Renal cortical epithelial cell (primary cell): ENCODE results near the gene ELAC1. TPM values are rescaled to one million over a fixed set of nuclear protein-coding genes. Genes with fewer than 3 reads are reported as not detected.
"Not testable (repeated sequence)": the region's sequence is repeated elsewhere in the genome, so short reads cannot be mapped to it uniquely, and the experiment has no call there.

Experiments used
- DNase-seq: peaks from one replicate; pipeline ENCODE4 v3.0.0-alpha.2; 2011; ENCODE audit warnings: low read depth
- total RNA-seq: library from RNA; depleted of rRNA; stranded (reverse); fragments of >200 nt; gene quantifications from 2 replicates; pipeline ENCODE4 v1.2.3, GENCODE V29; 2014

Gene ELAC1, protein sequence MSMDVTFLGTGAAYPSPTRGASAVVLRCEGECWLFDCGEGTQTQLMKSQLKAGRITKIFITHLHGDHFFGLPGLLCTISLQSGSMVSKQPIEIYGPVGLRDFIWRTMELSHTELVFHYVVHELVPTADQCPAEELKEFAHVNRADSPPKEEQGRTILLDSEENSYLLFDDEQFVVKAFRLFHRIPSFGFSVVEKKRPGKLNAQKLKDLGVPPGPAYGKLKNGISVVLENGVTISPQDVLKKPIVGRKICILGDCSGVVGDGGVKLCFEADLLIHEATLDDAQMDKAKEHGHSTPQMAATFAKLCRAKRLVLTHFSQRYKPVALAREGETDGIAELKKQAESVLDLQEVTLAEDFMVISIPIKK
- total RNA-seq = 6.6 and 10.6 TPM in 2 replicates

DNA sequence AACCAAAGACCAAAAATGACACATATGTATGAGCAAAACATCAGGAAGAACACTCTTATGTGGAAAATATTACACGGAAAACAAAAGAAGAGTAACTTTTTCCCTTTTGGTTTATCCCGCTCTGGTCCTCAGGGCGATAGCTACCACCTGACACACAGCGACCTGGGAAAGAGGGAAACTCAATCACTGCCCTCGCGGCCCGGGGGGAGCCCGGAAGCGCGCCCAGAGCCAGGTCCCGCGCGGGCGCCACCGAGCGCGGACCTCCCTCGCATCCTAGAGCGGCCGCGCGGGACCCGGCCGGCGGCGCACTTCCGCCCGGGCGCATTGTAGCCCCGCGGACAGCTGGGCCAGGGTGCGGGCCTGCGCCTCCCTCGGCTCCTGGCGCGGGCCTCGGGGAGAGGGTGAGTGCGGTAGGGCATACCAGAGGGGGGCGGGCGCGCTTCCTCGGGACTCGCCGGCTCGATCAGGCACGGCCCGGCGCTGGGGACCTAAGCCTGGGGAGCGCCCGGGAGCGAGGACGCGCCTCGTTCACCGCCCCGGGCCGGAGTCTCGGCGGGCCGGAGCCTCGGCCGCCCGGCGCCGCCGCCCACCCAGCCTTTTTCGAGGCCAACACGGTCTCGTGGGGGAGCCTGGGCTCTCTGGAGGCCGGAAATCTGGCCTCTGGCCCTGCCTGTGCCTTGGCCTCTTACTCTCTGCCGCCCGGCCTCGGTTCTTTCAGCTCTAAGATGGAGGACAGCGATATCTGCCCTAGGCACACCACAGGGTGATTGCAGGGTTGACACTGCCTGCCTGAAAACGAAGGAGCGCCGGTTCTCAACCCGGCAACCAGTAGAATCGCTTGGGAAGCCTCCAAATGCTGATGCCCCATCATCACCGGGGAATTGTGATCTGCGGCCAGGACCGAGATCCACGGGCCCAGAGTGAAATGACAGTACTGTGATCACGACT lies at the start of gene ELAC1:
ELAC1 (plus strand) TSS at position 327 of the 948 bp plus-strand sequence. CDS start 6,365 bp downstream, outside the sequence.
- DNase-seq = peak; percentile 38

DNA sequence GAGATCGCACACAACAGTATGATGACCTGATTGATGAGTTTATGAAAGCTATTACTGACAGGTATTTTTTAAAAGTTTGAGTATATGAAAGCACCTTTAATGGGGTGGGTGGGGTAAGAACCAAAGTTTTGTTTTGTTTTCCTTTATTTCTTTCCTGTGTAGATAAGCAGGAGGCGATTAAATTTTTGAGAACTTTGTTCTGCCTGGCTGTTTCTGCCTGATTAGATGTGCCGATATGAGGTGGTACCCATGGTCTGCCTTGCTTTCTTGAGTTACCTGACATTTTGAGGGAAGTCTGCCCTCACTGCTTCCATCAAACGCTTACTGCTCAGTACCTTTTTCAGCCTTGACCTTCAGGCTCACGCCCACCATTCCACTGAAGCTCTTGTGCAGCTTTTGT lies 49.7 kb upstream of the ELAC1 start:
- DNase-seq = no peak

DNA sequence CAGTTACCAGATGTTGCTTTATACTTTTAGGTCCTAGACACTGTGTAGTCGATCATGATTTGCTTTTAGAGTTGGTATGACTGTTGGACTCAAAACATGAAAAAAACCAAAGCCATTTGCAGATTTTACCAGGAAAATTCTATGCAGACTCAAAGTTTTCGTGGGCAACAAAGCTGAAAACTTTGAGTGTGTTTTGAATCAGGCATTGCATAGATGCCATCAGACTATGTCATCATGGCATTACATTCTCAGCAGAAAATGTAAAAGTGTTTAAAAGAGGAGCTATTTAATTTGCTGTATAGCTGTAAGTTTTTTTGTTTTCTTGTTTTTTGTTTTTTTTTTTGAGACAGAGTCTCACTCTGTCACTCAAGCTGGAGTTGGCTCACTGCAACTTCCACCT lies 43.5 kb upstream of the ELAC1 start:
- DNase-seq = no peak

DNA sequence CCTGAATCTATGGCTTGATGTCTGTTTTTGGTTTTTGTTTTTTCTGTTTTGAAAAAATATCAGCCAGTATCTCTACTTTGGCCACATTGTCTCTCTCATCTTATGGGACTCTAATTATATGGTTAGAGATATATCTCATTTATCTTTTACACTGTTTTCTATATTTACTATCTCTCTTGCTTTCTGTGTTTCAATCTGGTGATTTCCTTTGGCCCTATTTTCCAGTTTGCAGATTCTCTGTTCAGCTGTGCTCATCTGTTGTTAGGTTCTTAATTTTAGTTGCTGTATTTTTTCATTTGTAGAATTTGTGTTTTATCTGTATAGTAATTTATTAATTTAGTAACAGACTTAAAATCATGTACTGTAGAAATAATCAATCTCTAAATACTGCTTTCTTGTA lies 41.3 kb upstream of the ELAC1 start:
- no peak for DNase-seq

DNA sequence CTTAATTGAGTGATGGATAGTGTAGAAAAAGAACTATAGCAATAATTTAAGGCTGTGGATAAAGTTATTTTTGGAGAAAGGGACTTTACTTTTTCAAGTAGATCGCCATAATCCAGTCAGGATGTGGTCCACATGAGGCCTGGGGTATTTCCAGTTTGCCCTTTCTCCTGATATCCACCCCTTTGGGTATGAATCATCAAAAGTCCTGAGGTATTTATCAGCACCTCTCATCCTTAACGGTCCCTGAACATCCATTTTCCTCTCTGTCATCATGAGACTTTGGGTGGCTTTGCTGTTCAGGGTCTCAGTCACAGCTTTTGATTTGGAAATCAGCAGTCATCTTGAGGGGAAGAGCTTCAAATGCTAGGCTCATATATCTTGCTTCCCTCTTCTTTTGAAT lies 39.3 kb upstream of the ELAC1 start:
- DNase-seq = peak; percentile 27

DNA sequence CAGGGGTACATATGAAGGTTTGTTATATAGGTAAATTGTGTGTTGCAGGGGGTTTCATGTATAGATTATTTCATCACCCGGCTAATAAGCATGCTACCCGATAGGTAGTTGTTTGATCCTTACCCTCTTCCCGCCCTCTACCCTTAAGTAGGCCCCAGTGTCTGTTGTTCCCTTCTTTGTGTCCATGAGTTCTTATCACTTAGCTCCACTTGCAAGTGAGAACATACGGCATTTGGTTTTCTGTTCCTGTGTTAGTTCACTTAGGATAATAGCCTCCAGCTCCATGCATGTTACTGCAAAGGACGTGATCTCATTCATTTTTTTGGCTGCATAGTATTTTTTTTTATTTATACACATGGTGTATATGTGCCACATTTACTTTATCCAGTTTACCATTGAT lies 34.2 kb upstream of the ELAC1 start:
- no peak for DNase-seq

DNA sequence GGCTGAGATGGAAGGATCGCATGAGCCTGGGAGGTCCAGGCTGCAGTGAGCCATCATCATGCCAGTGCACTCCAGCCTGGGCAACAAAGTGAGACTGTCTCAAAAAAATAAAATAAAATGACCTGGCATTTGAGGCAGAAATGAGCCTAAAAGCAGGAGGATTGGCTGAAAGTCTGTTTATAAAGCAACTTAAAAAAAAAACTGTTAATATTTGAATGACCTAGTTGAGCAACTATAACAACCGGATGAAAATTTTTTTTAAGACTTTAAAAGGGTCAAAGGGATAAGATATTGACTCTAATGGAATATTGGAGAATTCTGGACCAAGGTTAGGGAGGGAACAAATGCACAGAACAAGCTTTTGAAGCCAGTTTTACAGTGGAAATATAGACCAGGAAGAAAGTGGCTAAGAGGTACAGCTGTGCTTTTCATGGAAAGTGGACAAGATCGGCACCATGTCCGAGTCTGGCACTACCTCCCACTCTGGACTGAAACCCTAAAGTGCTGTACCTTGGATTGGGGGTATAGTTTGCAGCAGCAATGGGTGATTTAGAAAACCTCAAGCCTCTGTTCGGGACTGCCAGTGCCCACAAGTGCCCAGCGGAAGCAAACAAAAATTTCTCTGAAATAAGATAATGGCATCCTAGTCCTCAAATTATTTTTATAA lies 33.2 kb upstream of the ELAC1 start:
- no peak for DNase-seq

DNA sequence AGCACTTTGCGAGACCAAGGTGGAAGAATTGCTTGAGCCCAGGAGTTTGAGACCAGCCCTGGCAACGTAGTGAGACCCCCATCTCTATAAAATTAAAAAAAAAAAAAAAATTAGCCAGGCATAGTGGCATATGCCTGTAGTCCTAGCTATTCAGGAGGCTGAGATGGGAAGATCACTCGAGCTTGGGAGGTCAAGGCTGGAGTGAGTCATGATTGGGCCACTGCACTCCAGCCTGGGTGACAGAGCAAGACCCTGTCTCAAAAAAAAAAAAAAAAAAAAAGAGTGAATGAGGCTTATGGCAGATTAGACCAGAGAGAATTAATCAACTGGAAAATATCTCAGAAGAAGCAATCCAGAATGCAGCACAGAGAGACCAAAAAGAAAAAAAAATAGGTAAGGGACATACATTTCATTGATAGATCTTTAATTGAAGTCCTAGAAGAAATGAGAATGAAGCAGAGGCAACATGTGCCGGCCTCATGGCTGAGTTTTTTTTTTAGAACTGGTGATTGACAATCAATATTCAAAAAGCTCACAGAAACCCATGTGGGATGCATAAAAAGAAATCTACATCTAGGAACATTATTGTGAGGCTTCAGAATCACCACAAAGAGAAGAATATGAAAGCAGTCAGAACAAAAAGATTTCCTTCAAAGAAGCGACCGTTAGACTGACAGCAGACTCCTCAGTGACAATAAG lies 32.2 kb upstream of the ELAC1 start:
- DNase-seq = no peak

DNA sequence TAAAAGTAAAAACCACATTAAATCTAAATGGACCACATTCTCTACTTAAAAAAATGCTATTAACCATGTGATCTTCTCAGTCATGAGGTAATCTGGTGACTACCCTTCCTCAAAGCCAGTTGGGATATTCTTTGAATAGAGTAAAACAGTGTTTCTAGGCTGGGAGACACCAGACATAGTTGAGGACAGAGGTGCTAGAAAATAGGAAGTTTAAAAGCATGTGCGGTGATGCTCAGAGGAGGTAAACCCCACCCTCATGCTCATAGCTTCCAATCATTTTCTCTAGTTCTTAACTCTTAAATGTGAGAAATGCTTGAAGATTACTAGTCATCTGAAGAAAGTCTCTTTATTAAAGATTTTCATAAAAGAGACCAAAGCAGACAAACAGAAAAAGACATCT lies 30.7 kb upstream of the ELAC1 start:
- no peak for DNase-seq

DNA sequence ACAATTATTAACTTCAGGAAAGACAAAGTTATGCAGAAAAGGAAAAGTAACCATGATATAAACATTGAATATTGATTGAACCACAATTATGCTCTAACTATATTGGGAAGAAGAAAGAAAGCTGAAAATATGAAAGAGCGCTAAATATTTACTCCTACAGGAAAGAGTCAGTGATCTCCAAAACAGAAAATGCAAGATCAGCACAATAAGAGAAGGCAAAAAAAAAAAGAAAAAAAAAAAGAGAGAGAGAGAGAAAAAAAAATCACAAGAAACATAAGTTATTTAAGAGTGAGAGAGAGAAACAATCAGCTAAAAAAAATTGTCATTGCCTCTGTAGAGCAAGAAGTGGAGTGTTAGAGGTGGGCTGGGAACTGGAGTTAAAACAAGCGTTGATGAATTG lies 28.9 kb upstream of the ELAC1 start:
- no peak for DNase-seq

DNA sequence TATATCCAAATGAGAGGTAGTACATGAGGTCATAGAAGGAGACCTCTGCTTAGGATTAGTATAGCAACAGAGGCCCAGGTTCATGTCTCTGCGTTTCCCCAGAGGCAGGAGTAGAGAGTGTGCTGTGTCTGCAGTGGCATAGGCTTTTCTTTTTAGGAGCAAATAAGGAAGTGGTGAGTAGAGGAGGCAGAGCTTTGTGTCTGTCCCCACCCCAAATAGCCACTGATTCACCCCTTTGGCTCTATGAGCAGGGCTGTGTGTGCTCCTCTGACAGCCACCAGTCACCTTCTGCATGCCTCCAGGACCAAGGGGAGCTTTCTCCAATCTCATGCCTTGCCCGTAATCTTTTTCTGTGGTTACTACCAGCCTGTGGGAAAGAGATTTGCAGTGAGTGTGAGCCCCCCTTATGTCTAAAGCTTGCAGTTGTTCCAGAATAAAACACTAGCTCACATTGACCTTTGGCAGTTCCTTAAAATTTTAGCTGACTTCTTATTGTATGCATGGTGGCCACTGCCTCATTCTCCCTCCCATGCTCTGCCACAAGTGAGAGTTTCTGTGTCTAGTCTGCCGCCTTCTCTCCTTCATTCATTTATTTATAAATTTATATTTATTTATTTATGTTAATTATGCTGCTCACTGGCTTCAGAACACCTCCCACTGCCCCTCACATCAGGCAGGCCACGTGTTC lies 23.5 kb upstream of the ELAC1 start:
- DNase-seq = no peak

DNA sequence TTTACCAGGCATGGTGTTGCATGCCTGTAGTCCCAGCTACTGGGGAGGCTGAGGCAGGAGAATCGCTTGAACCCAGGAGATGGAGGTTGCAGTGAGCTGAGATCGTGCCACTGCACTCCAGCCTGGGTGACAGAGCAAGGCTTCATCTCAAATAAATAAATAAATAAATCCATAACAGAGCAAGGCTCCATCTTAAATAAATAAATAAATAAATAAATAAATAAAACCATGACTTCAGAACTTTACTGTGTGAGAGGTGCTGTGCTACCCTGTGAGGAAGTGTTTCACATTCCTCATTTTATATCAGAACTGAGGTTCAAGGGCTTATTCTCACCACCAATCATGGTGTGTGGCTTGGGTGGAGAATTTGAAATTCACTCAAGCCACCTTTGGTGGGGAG lies 21.9 kb upstream of the ELAC1 start:
- not testable (repeated sequence) for DNase-seq

DNA sequence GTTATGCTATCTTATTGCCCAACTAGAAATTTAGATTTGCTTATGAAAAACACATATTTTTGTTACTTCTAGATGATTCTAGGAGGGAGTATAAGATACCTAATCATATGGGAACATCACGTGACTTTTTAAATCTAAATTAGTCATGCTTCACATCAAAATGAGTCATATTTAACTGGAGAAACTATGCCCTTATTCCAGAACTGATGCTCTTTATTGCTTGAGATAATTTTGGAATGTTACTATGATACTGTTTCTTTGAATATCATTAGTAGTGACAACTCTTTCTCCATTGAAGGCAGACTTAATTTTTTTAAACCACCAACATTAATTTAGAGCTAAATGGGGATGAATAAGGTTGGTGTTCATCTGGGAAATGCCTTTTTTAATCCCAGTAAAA lies 19.9 kb upstream of the ELAC1 start:
- DNase-seq = peak; percentile 25

DNA sequence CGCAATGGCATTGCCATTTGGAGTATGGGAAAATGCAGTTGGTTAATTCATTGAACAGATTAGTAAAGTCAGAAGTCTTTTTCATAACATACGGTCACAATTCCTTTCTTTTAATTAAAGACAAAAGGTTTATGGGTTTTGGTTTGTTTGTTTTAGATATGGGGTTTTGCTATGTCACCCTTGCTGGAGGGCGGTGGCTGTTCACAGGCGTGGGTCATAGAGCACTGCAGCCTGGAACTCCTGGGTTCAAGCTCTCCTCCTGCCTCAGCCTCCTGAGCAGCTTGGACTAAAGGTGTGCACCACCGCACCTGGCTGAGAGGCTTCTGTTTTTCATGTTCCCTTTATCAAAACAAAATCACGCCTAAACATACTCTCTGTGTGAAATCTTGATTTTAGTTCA lies 18.7 kb upstream of the ELAC1 start:
- DNase-seq = no peak

DNA sequence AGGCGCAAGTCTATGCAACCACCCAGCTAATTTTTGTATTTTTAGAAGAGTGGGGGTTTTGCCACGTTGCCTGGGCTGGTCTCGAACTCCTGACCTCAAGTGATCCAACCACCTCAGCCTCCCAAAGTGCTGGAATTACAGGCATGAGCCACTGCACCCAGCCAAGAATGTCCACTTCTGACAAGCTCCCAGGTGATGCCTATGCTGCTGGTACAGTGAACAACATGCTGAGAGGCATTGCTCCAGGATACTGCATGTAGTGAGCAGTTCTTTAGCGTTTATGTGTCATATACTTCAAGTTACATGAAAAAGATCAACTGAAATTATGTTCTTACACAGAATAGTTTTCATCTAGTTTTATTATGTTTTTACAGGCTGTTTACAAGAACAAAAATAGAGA lies 17.2 kb upstream of the ELAC1 start:
- no peak for DNase-seq

DNA sequence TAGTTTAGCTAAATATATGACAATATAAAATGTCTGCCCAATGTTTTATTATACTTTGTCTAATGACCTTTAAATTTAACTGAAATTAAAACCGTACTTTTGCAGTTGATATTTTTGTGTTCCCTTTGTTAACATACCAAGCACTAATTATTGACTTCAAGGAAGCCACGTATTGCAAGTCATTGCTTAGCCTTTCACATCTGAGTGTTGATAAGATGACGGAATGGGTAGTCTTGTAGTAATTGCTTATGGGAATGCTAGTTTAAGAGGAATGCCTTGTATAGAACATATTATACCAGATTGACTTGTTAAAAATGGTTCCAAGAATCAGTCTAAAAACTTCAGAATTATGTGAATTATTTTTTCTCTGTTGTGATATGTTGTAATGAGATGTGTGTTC lies 14.0 kb upstream of the ELAC1 start:
- no peak for DNase-seq

DNA sequence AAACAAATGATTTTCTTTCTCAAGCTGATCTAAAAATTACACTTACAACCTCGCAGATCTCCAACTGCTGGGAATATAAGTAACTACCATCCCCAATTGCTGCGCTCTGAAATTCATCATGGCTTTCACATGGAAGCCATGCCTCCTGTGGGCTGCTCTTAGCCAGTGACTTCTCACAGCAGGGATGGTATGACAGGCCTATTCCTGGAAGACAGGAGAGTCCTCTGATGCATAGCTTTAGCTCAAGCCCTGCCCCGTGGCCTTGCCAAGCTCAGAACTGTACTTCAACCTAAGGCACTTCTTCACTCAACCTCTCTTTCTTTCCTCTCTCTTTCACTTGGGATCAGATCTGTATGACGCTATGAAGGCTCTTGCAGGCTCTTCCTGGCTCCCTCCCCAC lies 12.6 kb upstream of the ELAC1 start:
- no peak for DNase-seq

DNA sequence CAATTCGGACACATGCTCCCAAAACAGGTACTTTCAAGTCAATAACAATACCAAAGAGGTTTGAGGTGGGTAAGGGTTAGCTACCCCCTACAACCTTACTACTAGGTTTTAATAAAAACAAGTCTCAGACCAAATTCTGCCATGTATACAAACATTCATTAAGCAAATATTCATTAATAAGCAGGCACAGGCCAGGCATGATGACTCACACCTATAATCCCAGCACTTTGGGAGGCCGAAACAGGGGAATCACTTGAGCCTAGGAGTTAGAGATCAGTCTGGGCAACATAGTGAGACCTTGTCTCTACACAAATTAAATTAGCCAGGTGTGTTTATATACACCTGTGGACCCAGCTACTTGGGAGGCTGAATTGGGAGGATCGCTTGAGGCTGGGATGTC lies 11.7 kb upstream of the ELAC1 start:
- DNase-seq = peak; percentile 11

DNA sequence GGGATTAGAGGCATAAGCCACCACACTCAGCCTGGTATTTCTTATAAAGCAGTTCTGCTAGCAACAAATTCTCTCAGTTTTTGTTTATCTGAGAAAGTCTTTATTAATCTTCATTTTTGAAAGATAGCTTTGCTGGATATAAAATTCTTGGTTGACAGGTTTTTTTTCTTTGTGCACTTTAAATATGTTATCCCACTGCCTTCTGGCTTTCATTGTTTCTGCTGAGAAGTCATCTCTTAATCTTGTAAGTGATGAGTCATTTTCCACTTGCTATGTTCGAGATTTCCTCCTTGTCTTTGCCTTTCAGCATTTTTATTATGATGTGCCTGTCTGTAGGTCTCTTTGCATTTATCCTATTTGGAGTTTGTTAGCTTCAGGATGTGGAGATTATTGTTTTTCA lies 5.9 kb upstream of the ELAC1 start:
- no peak for DNase-seq

DNA sequence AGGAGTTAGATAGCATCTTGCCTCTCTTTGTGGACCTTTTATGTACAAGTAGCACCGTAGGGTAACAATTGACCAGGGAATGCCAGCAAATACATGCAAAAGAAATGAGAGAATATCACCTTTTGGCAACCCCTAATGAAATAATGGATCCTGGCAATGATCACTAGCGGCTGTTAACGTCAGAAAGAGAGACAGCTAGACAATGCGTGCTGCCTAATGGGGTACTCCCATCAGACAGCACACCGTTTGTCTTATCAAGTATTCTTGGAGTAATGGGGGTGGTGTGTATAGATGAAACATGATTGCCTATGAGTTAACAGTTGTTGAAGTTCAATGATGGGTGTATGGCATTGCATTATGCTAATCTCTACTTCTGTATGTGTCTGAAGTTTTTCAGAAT lies 1.6 kb downstream of the ELAC1 start:
- no peak for DNase-seq

DNA sequence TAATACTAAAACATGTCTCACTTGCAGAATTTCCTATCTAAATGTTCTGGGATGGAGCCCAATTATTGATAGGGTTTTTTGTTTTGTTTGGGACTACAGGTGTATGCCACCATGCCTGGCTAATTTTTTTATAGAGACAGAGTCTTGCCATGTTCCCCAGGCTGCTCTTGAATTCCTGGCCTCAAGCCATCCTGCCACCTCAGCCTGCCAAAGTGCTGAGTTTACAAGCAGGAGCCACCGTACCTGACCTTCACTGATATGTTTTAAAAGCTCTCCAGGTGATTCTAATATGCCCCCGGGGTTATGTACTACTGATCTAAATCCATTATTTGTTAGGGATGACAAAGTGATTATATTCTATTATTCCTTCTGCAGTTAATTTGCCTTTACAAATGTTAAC lies 2.2 kb downstream of the ELAC1 start:
- DNase-seq = peak; percentile 44
